ENCODE measurements around the gene BPIFA1. TPM values are rescaled to one million over a fixed set of nuclear protein-coding genes. Genes with fewer than 3 reads are reported as not detected.

Gene BPIFA1
- total and polyA plus RNA-seq, 2 experiments from 2014 or later = not detected

GRCh38 chr20:33259371-33259770 is 23.6 kb downstream of the BPIFA1 start:
- H4K20me1 ChIP-seq (replicated peaks; ENCODE audit: insufficient read depth) = peaks cover 3% of the 10 kb centered on the region; the same call in 1 of the 2 replicates
- peaks cover 3% of the 10 kb centered on the region; the same call in 1 of the 3 replicates for H3K9me3 Mint-ChIP-seq
- no peak overlapping the region for H3K4me2 ChIP-seq
- no peak overlapping the region for H3K27ac Mint-ChIP-seq
- H3K27me3 Mint-ChIP-seq (ENCODE audit: insufficient read depth, low read depth, poor library complexity) = peaks cover 10% of the 10 kb centered on the region
- no peak overlapping the region for H2AFZ ChIP-seq
- H3K27me3 ChIP-seq (ENCODE audit: insufficient read depth) = no peaks in the 10 kb centered on the region
- H3K79me2 ChIP-seq (replicated peaks; ENCODE audit: insufficient read depth) = no peaks in the 10 kb centered on the region
- no peaks in the 10 kb centered on the region for H3F3A ChIP-seq (replicated peaks; ENCODE audit: low read depth)
- no peak for DNase-seq (ENCODE audit: low spot score)
- TF ChIP-seq ZNF331 (CRISPR knock-in tag; IDR thresholded peaks at IDR 0.05; ENCODE audit: low read depth) (no peak), EZH2 (IDR thresholded peaks at IDR 0.05; ENCODE audit: low read depth, unreplicated experiment) (no peak), NANOG (IDR thresholded peaks at IDR 0.05; ENCODE audit: borderline replicate concordance) (no peak), CTCF (conservative IDR thresholded peaks at IDR 0.05; ENCODE audit: low read depth in 2 of 2) (no peak)
- H3K27ac ChIP-seq (ENCODE audit: low read depth) = no peak overlapping the region
- no peak for ATAC-seq
- no peaks in the 10 kb centered on the region; the same call in 2 of the 3 replicates for H3K4me1 Mint-ChIP-seq
- H3K4me1 ChIP-seq (ENCODE audit: insufficient read depth) = no peaks in the 10 kb centered on the region
- no peak overlapping the region for H3K4me3 Mint-ChIP-seq
- no peaks in the 10 kb centered on the region for H3K36me3 Mint-ChIP-seq (ENCODE audit: low read depth)
- H3K36me3 ChIP-seq (ENCODE audit: insufficient read depth) = no peaks in the 10 kb centered on the region
- H3K9me2 ChIP-seq (ENCODE audit: insufficient read depth) = no peaks in the 10 kb centered on the region
- no peak overlapping the region for H3K4me3 ChIP-seq

- no peak overlapping the region for H3K4me3 Mint-ChIP-seq
- H3K36me3 Mint-ChIP-seq (ENCODE audit: low read depth) = no peaks in the 10 kb centered on the region
- no peak overlapping the region for H2AFZ ChIP-seq
- no peak overlapping the region for H3K4me3 ChIP-seq
- H3K9me2 ChIP-seq (ENCODE audit: insufficient read depth) = no peaks in the 10 kb centered on the region
- no peaks in the 10 kb centered on the region for H3K27me3 ChIP-seq (ENCODE audit: insufficient read depth)
- H3K27ac Mint-ChIP-seq = no peak overlapping the region
- no peak overlapping the region for H3K4me2 ChIP-seq
- H3K9me3 Mint-ChIP-seq = peaks cover 3% of the 10 kb centered on the region; the same call in 1 of the 3 replicates
- H3F3A ChIP-seq (replicated peaks; ENCODE audit: low read depth) = no peaks in the 10 kb centered on the region
- peaks cover 3% of the 10 kb centered on the region; the same call in 1 of the 2 replicates for H4K20me1 ChIP-seq (replicated peaks; ENCODE audit: insufficient read depth)
- no peaks in the 10 kb centered on the region; the same call in 2 of the 3 replicates for H3K4me1 Mint-ChIP-seq
- peaks cover 12% of the 10 kb centered on the region for H3K27me3 Mint-ChIP-seq (ENCODE audit: insufficient read depth, low read depth, poor library complexity)
- peak; percentile 38; the same call in 2 of the 3 replicates for ATAC-seq
- peak; percentile 27 for DNase-seq (ENCODE audit: low spot score)
- no peaks in the 10 kb centered on the region for H3K4me1 ChIP-seq (ENCODE audit: insufficient read depth)
- no peaks in the 10 kb centered on the region for H3K36me3 ChIP-seq (ENCODE audit: insufficient read depth)
- H3K27ac ChIP-seq (ENCODE audit: low read depth) = no peak overlapping the region
- H3K79me2 ChIP-seq (replicated peaks; ENCODE audit: insufficient read depth) = no peaks in the 10 kb centered on the region
- TF ChIP-seq JUNB (IDR thresholded peaks at IDR 0.05; ENCODE audit: unreplicated experiment) (no peak), CTCF (conservative IDR thresholded peaks at IDR 0.05; ENCODE audit: low read depth in 2 of 2) (no peak), EZH2phosphoT487 (IDR thresholded peaks at IDR 0.05; ENCODE audit: unreplicated experiment) (no peak), ETS1 (IDR thresholded peaks at IDR 0.05) (no peak), ZNF462 (CRISPR knock-in tag; IDR thresholded peaks at IDR 0.05) (no peak), CREB1 (CRISPR knock-in tag; IDR thresholded peaks at IDR 0.05; ENCODE audit: low read depth) (no peak), POLR2AphosphoS5 (IDR thresholded peaks at IDR 0.05; ENCODE audit: low read depth) (no peak)
These were observed 25.7 kb downstream of the BPIFA1 start for GRCh38 chr20:33261465-33261864.

Data from GM23338 (cell line).